ENCODE data around the gene SMIM45.
"Not testable (repeated sequence)": the region's sequence is repeated elsewhere in the genome, so short reads cannot be mapped to it uniquely, and the experiment has no call there.

The SMIM45 gene

DNA sequence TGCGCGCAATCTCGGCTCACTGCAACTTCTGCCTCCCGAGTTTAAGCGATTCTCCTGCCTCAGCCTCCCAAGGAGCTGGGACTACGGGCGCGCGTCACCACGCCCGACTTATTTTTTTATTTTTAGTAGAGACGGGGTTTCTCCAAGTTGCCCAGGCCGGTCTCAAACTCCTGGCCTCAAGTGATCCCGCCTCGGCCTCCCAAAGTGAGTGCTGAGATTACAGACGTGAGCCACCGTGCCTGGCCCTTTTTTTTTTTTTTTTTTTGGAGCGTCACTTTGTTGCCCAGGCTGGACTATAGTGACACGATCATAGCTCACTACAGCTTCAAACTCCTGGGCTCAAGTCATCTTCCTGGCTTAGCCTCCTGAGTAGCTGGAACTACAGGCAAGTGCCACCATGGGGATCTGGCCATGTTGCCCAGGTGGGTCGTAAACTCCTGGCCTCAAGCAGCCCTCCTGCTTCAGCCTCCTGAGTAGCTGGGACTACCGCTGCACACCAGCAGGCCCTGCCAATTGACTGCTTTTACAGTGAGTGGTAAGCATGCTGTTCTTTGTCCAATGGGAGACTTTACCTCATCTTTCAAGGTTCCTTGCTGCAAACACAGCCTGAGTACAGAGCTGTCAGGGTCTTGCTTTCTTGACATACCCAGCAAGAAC lies 4.4 kb upstream of the SMIM45 start:
- H2AFZ ChIP-seq (ENCODE audit: low read depth, low read length) = peak overlapping the region; percentile 78
- peaks cover 55% of the 10 kb centered on the region for H3K79me2 ChIP-seq (ENCODE audit: insufficient read depth, low read length)
- H3K27ac ChIP-seq (ENCODE audit: low read length) = peak overlapping the region; percentile 97

DNA sequence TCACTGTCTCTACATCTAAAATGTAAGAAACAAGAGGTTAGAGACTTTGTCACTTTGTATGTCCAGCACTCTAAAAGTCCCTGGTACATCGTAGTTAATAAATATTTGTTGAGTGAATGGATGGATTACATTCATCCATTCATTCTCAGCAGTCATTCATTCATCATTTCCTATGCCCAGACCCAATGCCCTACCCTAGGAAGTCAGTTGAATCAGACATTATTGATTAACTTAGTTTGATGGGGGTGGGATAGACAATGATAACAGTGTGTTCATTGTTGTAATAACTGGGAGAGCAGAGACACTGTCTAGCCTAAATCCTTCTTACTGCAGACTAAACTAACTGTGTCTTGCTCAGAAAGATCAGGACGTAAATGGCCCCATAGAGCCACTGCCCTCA lies 3.8 kb upstream of the SMIM45 start:
- Histone ChIP-seq H3K9me3 (ENCODE audit: insufficient read depth, low read length, severe bottlenecking) (no peaks in the 10 kb centered on the region), H3K27ac (ENCODE audit: low read length) (peak overlapping the region; percentile 97), H3K36me3 (ENCODE audit: insufficient read depth, low read length) (peaks cover 27% of the 10 kb centered on the region), H2AFZ (ENCODE audit: low read depth, low read length) (peak overlapping the region; percentile 78; the same call in 1 of the 2 replicates), H4K20me1 (ENCODE audit: insufficient read depth, low read length) (peaks cover 12% of the 10 kb centered on the region; the same call in 1 of the 2 replicates), H3K9ac (ENCODE audit: low read depth, low read length) (peak overlapping the region; percentile 92), H3K79me2 (ENCODE audit: insufficient read depth, low read length) (peaks cover 50% of the 10 kb centered on the region), H3K4me2 (ENCODE audit: insufficient read depth, low read length) (peak overlapping the region; percentile 99), H3K27me3 (ENCODE audit: insufficient read depth, low read length, poor library complexity) (no peaks in the 10 kb centered on the region), H3K4me1 (ENCODE audit: insufficient read depth, low read length) (peaks cover 55% of the 10 kb centered on the region), H3K4me3 (ENCODE audit: low read depth in 1 of 2, low read length in 2 of 2) (peak overlapping the region; percentile 82 to 88; a peak in 3 of 4 replicates)
- no peak for TF ChIP-seq EZH2 (IDR thresholded peaks at IDR 0.05; ENCODE audit: borderline replicate concordance, low read depth, low read length, severe bottlenecking)
- TF ChIP-seq, protein P1, sequence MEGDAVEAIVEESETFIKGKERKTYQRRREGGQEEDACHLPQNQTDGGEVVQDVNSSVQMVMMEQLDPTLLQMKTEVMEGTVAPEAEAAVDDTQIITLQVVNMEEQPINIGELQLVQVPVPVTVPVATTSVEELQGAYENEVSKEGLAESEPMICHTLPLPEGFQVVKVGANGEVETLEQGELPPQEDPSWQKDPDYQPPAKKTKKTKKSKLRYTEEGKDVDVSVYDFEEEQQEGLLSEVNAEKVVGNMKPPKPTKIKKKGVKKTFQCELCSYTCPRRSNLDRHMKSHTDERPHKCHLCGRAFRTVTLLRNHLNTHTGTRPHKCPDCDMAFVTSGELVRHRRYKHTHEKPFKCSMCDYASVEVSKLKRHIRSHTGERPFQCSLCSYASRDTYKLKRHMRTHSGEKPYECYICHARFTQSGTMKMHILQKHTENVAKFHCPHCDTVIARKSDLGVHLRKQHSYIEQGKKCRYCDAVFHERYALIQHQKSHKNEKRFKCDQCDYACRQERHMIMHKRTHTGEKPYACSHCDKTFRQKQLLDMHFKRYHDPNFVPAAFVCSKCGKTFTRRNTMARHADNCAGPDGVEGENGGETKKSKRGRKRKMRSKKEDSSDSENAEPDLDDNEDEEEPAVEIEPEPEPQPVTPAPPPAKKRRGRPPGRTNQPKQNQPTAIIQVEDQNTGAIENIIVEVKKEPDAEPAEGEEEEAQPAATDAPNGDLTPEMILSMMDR (IDR thresholded peaks at IDR 0.05; ENCODE audit: borderline replicate concordance, extremely low read depth, low read length, poor library complexity, severe bottlenecking) = no peak
- ATAC-seq (ENCODE audit: insufficient read depth, low read depth) = no peak
- no peak for DNase-seq

More for the DNA sequence above, 4.4 kb upstream of the SMIM45 start:
- Histone ChIP-seq H3K4me1 (ENCODE audit: insufficient read depth, low read length) (peaks cover 60% of the 10 kb centered on the region), H3K36me3 (ENCODE audit: insufficient read depth, low read length) (peaks cover 33% of the 10 kb centered on the region), H3K9me3 (ENCODE audit: insufficient read depth, low read length, severe bottlenecking) (no peaks in the 10 kb centered on the region), H3K4me2 (ENCODE audit: insufficient read depth, low read length) (peak overlapping the region; percentile 99), H3K9ac (ENCODE audit: low read depth, low read length) (peak overlapping the region; percentile 92), H3K27me3 (ENCODE audit: insufficient read depth, low read length, poor library complexity) (no peaks in the 10 kb centered on the region), H3K4me3 (ENCODE audit: low read depth in 1 of 2, low read length in 2 of 2) (peak overlapping the region; percentile 82 to 88; a peak in 3 of 4 replicates), H4K20me1 (ENCODE audit: insufficient read depth, low read length) (peaks cover 16% of the 10 kb centered on the region; the same call in 1 of the 2 replicates)
- TF ChIP-seq EZH2 (IDR thresholded peaks at IDR 0.05; ENCODE audit: borderline replicate concordance, low read depth, low read length, severe bottlenecking) = no peak
- TF ChIP-seq, protein P1 (IDR thresholded peaks at IDR 0.05; ENCODE audit: borderline replicate concordance, extremely low read depth, low read length, poor library complexity, severe bottlenecking) = peak; percentile 11
- ATAC-seq (ENCODE audit: insufficient read depth, low read depth) (no peak), DNase-seq (peak; percentile 39)

DNA sequence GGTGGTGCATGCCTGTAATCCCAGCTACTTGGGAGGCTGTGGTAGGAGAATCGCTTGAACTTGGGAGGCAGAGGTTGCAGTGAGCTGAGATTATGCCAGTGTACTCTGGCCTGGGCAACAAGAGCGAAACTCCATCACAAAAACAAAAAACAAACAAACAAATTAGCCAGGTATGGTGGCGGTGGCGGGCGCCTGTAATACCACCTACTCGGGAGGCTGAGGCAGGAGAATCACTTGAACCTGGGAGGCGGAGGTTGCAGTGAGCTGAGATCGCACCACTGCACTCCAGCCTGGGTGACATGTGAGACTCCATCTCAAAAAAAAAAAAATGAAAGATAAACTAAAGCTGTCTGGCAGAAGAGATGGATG lies 3.0 kb upstream of the SMIM45 start:
- H3K4me2 ChIP-seq (ENCODE audit: insufficient read depth, low read length) = peak overlapping the region; percentile 99
- not testable (repeated sequence) for H2AFZ ChIP-seq (ENCODE audit: low read depth, low read length)

DNA sequence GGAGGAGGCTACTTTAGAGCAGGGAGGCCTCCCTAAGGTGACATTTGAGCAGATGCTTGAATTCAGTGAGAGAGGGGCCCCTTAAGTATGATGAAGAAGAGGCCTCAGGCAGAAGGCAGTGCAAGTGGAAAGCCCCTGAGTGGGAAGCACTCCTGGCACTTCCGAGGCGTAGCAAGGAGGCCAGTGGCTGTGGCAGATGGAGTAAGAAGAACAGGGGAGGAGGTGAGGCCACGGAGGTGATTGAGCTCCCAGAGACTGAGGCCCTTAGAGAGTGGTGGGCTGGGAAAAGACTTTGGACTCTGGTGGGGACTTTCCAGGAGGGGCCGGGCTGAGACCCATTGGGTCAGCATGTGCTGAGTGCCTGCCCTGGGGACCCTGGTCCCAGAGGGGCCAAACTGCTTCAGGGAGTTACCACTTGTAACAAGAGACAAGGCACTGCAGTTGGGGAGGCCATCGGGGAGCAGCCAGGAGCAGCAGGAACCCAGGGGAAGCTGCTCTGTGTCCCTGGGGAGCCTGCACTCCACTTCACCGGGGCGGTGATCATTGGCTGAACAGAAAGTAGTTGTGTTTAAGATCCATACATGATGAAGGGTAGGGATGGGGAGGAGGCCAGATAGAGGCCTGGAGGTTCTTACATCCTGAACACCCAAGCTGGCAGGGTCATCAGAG lies 2.5 kb upstream of the SMIM45 start:
- peak overlapping the region; percentile 99 for H3K4me2 ChIP-seq (ENCODE audit: insufficient read depth, low read length)
- peaks cover 6% of the 10 kb centered on the region; the same call in 1 of the 2 replicates for H4K20me1 ChIP-seq (ENCODE audit: insufficient read depth, low read length)
- peaks cover 14% of the 10 kb centered on the region for H3K36me3 ChIP-seq (ENCODE audit: insufficient read depth, low read length)
- TF ChIP-seq, protein P1 (IDR thresholded peaks at IDR 0.05; ENCODE audit: borderline replicate concordance, extremely low read depth, low read length, poor library complexity, severe bottlenecking) = no peak
- TF ChIP-seq EZH2 (IDR thresholded peaks at IDR 0.05; ENCODE audit: borderline replicate concordance, low read depth, low read length, severe bottlenecking) = no peak
- no peaks in the 10 kb centered on the region for H3K27me3 ChIP-seq (ENCODE audit: insufficient read depth, low read length, poor library complexity)
- DNase-seq (no peak), ATAC-seq (ENCODE audit: insufficient read depth, low read depth) (no peak)
- H2AFZ ChIP-seq (ENCODE audit: low read depth, low read length) = no peak overlapping the region
- H3K27ac ChIP-seq (ENCODE audit: low read length) = peak overlapping the region; percentile 41; the same call in 1 of the 2 replicates
- H3K4me3 ChIP-seq (ENCODE audit: low read depth in 1 of 2, low read length in 2 of 2) = no peak overlapping the region
- peak overlapping the region; percentile 21 for H3K9ac ChIP-seq (ENCODE audit: low read depth, low read length)
- peaks cover 43% of the 10 kb centered on the region for H3K4me1 ChIP-seq (ENCODE audit: insufficient read depth, low read length)
- H3K79me2 ChIP-seq (ENCODE audit: insufficient read depth, low read length) = peaks cover 37% of the 10 kb centered on the region
- no peaks in the 10 kb centered on the region for H3K9me3 ChIP-seq (ENCODE audit: insufficient read depth, low read length, severe bottlenecking)

More for the DNA sequence above, 3.0 kb upstream of the SMIM45 start:
- H3K36me3 ChIP-seq (ENCODE audit: insufficient read depth, low read length) = peaks cover 19% of the 10 kb centered on the region
- not testable (repeated sequence) for H3K4me3 ChIP-seq (ENCODE audit: low read depth in 1 of 2, low read length in 2 of 2); H3K27me3 ChIP-seq (ENCODE audit: insufficient read depth, low read length, poor library complexity); H3K9me3 ChIP-seq (ENCODE audit: insufficient read depth, low read length, severe bottlenecking); H3K27ac ChIP-seq (ENCODE audit: low read length); ATAC-seq (ENCODE audit: insufficient read depth, low read depth); DNase-seq; H4K20me1 ChIP-seq (ENCODE audit: insufficient read depth, low read length)
- peaks cover 43% of the 10 kb centered on the region for H3K79me2 ChIP-seq (ENCODE audit: insufficient read depth, low read length)
- peaks cover 48% of the 10 kb centered on the region for H3K4me1 ChIP-seq (ENCODE audit: insufficient read depth, low read length)
- peak overlapping the region; percentile 92 for H3K9ac ChIP-seq (ENCODE audit: low read depth, low read length)

Data from DND-41 (cell line).